AG04450 (cell line): ENCODE measurements around the gene DNAH8. TPM values are rescaled to one million over a fixed set of nuclear protein-coding genes. Genes with fewer than 3 reads are reported as not detected.
A peak's percentile ranks its signal among the peaks of the same experiment; 100 is the strongest.

Experiments
- CTCF ChIA-PET: fragments of 300-600, 350-600 bp; formaldehyde crosslinking; extraction: SDS; loops from one replicate; lab custom pipeline; 2022; ENCODE audit warnings: antibody characterized with exemption, inconsistent platforms; lab: Charles Lee
- POLR2A ChIA-PET: fragments of 350-600 bp; formaldehyde crosslinking; extraction: SDS; loops from one replicate; lab custom pipeline; 2021; ENCODE audit warnings: antibody characterized with exemption, inconsistent platforms; lab: Yijun Ruan, JAX
- DNase-seq: peaks from one replicate; pipeline ENCODE4 v3.0.0-alpha.2; 2011; ENCODE audit warnings: low read depth, low spot score
- H3K27ac ChIP-seq: one replicate; pipeline ENCODE4 v1.5.1; 2012; ENCODE audit warnings: low read depth, low read length, control low read depth
- H3K27me3 ChIP-seq: one replicate; pipeline ENCODE4 v1.6.0; 2012; ENCODE audit warnings: low read length; ENCODE audit not compliant: control insufficient read depth, insufficient read depth
- H3K4me3 ChIP-seq: 2 replicates; pipeline ENCODE4 v1.5.1; 2011; ENCODE audit warnings: mild to moderate bottlenecking, low read depth, low read length, control low read depth
- H3K9me3 ChIP-seq: 2 replicates; pipeline ENCODE4 v1.5.1; 2012; ENCODE audit warnings: low read length; ENCODE audit not compliant: control insufficient read depth, insufficient read depth
- polyA plus RNA-seq: library from polyadenylated mRNA; depleted of rRNA; stranded (reverse); fragments of >200 nt; gene quantifications from 2 replicates; pipeline ENCODE4 v1.2.3, GENCODE V29; 2011
- TF ChIP-seq, protein P1 (sequence below): IDR thresholded peaks from 2 replicates; pipeline ENCODE4 v1.5.1; 2011; ENCODE audit warnings: low read depth, low read length, control low read depth, inconsistent platforms

Gene DNAH8
- polyA plus RNA-seq, 1 experiment: not detected

DNA sequence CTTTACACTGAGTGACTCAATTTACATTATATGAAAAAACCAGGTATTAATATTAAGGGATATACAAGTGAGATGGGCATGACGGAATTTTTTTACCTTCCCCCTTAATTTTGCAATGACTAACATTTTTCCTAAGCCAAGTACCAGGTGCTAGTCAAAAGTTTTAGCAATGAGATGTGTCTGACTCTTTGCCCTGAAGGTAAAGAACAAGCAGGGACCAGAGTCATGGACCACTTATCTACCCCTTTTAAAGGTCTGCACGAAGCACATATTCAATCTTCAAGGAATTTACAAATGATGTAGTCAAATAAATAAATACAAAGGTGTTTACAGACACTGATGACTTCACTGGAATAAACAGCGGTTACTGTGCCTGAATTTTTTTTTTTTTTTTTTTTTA lies 13.6 kb upstream of the DNAH8 start:
- no peak overlapping the region for H3K4me3 ChIP-seq
- no peak for DNase-seq
- H3K9me3 ChIP-seq: peaks cover 5% of the 10 kb centered on the region; the same call in 1 of the 2 replicates
- ChIA-PET POLR2A (no interaction called here), CTCF (no interaction called here)
- H3K27me3 ChIP-seq: peaks cover 3% of the 10 kb centered on the region
- H3K27ac ChIP-seq: no peak overlapping the region
- TF ChIP-seq, protein P1, sequence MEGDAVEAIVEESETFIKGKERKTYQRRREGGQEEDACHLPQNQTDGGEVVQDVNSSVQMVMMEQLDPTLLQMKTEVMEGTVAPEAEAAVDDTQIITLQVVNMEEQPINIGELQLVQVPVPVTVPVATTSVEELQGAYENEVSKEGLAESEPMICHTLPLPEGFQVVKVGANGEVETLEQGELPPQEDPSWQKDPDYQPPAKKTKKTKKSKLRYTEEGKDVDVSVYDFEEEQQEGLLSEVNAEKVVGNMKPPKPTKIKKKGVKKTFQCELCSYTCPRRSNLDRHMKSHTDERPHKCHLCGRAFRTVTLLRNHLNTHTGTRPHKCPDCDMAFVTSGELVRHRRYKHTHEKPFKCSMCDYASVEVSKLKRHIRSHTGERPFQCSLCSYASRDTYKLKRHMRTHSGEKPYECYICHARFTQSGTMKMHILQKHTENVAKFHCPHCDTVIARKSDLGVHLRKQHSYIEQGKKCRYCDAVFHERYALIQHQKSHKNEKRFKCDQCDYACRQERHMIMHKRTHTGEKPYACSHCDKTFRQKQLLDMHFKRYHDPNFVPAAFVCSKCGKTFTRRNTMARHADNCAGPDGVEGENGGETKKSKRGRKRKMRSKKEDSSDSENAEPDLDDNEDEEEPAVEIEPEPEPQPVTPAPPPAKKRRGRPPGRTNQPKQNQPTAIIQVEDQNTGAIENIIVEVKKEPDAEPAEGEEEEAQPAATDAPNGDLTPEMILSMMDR: no peak

DNA sequence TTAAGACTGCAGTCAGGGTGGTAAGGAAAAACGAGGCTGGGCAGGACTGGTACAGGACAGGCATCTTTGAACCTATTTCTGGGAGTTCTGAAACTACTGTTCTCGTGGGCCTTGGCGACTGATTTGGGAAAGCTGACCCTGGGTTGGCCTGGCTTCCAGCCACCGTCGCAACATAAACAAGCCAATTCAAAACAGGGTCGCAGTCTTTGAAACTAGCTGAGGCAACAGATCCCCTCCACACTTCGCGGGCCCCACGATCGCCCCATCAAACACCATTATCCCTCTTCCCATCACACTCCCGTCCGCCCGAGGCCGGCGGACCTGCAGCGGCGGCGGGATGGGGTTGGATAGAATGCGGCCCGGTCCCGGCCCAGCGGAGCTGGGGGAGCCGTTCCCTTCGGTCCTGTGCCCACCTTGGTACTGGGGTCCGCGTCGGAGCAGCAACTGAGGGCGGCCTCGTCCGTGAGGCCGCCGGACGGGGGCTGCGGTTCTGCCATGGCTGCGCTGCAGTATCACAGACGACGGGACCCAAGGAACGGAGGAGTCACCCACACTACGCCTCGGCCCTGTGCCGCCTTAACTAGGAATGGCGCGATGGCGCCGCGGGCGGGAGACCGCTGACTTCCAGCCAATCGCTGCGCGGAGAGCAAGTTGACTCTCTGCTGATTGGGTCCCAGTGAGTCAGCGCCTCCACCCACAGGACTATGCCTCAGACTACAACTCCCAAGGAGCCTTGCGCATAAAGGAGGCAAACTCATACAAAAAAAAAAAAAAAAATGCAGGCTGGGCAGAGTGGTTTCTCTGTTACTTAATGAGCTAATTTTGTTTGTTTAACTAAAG lies 12.3 kb upstream of the DNAH8 start, which contains the start of gene GLO1:
TSS of gene GLO1 (minus strand) at position 588 of the 840 bp plus-strand sequence. CDS start at position 497, 91 bp downstream.
- CTCF ChIA-PET: interaction anchor here (0.6 to 0.7 kb wide), 2 partner anchors 104 to 125 kb away, joined by 4 read pairs; no protein-coding TSS in a partner anchor
- peak within 1 kb of the TSS; percentile 75 for H3K4me3 ChIP-seq

DNA sequence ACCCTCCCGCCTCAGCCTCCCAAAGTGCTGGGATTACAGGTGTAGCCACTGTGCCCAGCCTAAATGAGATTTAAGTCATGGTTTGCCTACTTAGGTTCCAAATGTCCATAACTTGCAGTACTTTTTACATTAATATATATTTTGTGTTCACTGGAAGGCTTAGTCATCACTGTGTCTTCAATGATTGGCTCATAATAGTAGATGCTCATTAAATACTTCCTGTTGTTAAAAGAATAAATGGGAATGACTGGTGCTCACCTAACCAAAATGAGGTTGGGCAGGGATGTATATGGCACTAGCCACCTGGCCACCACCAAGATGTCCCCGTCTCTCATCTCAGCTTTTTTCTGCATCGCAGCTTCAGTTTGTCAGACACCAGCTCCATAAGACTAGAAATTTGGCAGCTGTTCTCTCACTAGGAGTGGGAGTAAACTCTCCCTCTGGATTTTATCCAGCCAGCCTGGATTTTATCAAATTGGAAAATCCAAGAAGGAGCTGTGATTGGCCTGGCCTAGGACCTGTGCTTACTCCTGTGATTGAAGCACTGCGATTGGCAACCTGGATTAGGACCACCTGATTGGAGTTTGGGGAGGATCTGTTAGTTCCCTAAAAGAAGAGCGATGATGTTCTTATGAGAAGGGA lies 11.0 kb upstream of the DNAH8 start:
- ChIA-PET CTCF (no interaction called here), POLR2A (no interaction called here)
- TF ChIP-seq, protein P1: no peak
- Histone ChIP-seq H3K27ac (no peak overlapping the region), H3K27me3 (peaks cover 3% of the 10 kb centered on the region), H3K9me3 (peaks cover 5% of the 10 kb centered on the region; the same call in 1 of the 2 replicates), H3K4me3 (no peak overlapping the region)
- no peak for DNase-seq

More for the DNA sequence above, 12.3 kb upstream of the DNAH8 start, which contains the start of gene GLO1:
- Histone ChIP-seq H3K27me3 (peaks cover 3% of the 10 kb centered on the region), H3K27ac (peak within 1 kb of the TSS; percentile 81), H3K9me3 (peaks cover 5% of the 10 kb centered on the region; the same call in 1 of the 2 replicates)
- DNase-seq: peak; percentile 97
- POLR2A ChIA-PET: interaction anchor here (0.6 to 1.0 kb wide), 2 partner anchors 9 to 16 kb away, joined by 3 to 8 read pairs; no protein-coding TSS in a partner anchor
- TF ChIP-seq, protein P1: no peak

DNA sequence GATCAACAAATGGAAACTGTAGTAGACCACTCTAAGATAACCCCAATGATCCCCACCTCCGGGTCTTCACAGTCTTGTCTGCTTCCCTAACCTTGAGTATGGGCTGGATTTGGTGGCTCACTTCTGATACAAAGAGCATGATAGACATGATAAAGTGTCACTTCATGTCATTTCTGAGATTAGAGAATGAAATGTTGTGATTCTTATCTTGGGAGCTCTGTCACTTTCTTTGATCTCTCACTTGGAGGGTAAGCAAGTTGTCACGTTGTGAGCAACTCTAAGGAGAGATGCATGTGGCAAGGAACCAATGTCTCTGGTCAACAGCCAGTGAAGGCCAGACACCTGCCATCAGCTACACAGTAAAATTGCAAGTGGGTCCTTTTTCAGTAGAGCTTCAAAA lies 9.2 kb upstream of the DNAH8 start:
- ChIA-PET POLR2A (no interaction called here), CTCF (no interaction called here)
- Histone ChIP-seq H3K27me3 (peaks cover 6% of the 10 kb centered on the region), H3K9me3 (no peaks in the 10 kb centered on the region; the same call in 1 of the 2 replicates), H3K27ac (no peak overlapping the region), H3K4me3 (no peak overlapping the region)
- TF ChIP-seq, protein P1: no peak
- no peak for DNase-seq
